HepG2 (cell line): ENCODE data around the gene MC1R. TPM values are rescaled to one million over a fixed set of nuclear protein-coding genes. Genes with fewer than 3 reads are reported as not detected.

Experiments
- ATAD3A ChIP-seq: sonication (generic); formaldehyde crosslinking; IDR thresholded peaks from 2 replicates; pipeline ENCODE4 v1.4.0; 2020; ENCODE audit warnings: missing genetic modification reagents
- ATF1 ChIP-seq: IDR thresholded peaks from 2 replicates; pipeline ENCODE4 v1.6.1; 2016; ENCODE audit warnings: mild to moderate bottlenecking, control low read depth
- FOXM1 ChIP-seq: sonication (generic); formaldehyde crosslinking; IDR thresholded peaks from 2 replicates; pipeline ENCODE4 v1.5.0; 2020; ENCODE audit warnings: missing genetic modification reagents
- HNRNPK ChIP-seq: fragments of 200-400 bp; formaldehyde crosslinking; IDR thresholded peaks from 2 replicates; pipeline ENCODE4 v1.6.1; 2018; ENCODE audit warnings: low read length, low read depth, moderate library complexity, mild to moderate bottlenecking; ENCODE audit not compliant: poor library complexity, severe bottlenecking
- HNRNPLL ChIP-seq: fragments of 200-400 bp; formaldehyde crosslinking; IDR thresholded peaks from 2 replicates; pipeline ENCODE4 v1.6.1; 2017; ENCODE audit warnings: mild to moderate bottlenecking, low read depth, low read length; ENCODE audit not compliant: poor library complexity, severe bottlenecking
- HOXA5 ChIP-seq: sonication (generic); formaldehyde crosslinking; IDR thresholded peaks from 2 replicates; pipeline ENCODE4 v1.4.0; 2020; ENCODE audit warnings: missing genetic modification reagents
- JARID2 ChIP-seq: sonication (generic); formaldehyde crosslinking; IDR thresholded peaks from 2 replicates; pipeline ENCODE4 v1.8.1; 2023; ENCODE audit warnings: missing genetic modification reagents, inconsistent platforms; ENCODE audit not compliant: insufficient replicate concordance
- JUN ChIP-seq: sonication (generic); formaldehyde crosslinking; IDR thresholded peaks from 2 replicates; pipeline ENCODE4 v1.4.0; 2020; ENCODE audit warnings: mild to moderate bottlenecking, missing genetic modification reagents
- TP53 ChIP-seq: sonication (generic); formaldehyde crosslinking; conservative IDR thresholded peaks from 2 replicates; pipeline ENCODE4 v1.4.0; 2020; ENCODE audit warnings: missing genetic modification reagents
- ZBTB7B ChIP-seq: sonication (generic); formaldehyde crosslinking; IDR thresholded peaks from 2 replicates; pipeline ENCODE4 v1.4.0; 2020; ENCODE audit warnings: missing genetic modification reagents
- polyA plus RNA-seq, 8 experiments: library from polyadenylated mRNA; depleted of rRNA in 3 of 8; stranded (reverse) in 7 of 8; unstranded in 1 of 8; fragments of >200 nt; fragmentation: Illumina TruSeq in 4 of 8; extraction: Trizol in 4 of 8; gene quantifications; 2 replicates each; pipeline versions ENCODE4 v1.2.1 to v1.2.3, GENCODE V29; 2011 to 2016; ENCODE audit warnings: low read depth in 4 of 8, missing spikeins in 1 of 8, mixed read lengths in 1 of 8; ENCODE audit not compliant: insufficient read depth in 1 of 8
- total RNA-seq, 5 experiments: library from RNA; depleted of rRNA; stranded (reverse); fragments of >200 nt; fragmentation: Illumina TruSeq; extraction: Trizol; gene quantifications; 2 replicates each; pipeline ENCODE4 v1.2.3, GENCODE V29; 2016; ENCODE audit warnings: low read depth in 1 of 5
- TF ChIP-seq, protein P1 (sequence below): sonication (generic); formaldehyde crosslinking; IDR thresholded peaks from 2 replicates; pipeline ENCODE4 v1.8.0; 2022; ENCODE audit warnings: missing genetic modification reagents, low read depth, mild to moderate bottlenecking, borderline replicate concordance
- TF ChIP-seq, protein P2 (sequence below): IDR thresholded peaks from 2 replicates; pipeline ENCODE4 v1.6.1; 2016; ENCODE audit warnings: missing compliant biosample characterization, missing genetic modification reagents, borderline replicate concordance
- TF ChIP-seq, protein P3 (sequence below): sonication (generic); formaldehyde crosslinking; conservative IDR thresholded peaks from 2 replicates; pipeline ENCODE4 v1.4.0; 2020; ENCODE audit warnings: missing genetic modification reagents
- TF ChIP-seq, protein P4 (sequence below): sonication (generic); formaldehyde crosslinking; IDR thresholded peaks from 2 replicates; pipeline ENCODE4 v1.4.0; 2020; ENCODE audit warnings: missing genetic modification reagents
- TF ChIP-seq, protein P5 (sequence below): sonication (generic); formaldehyde crosslinking; IDR thresholded peaks from 2 replicates; pipeline ENCODE4 v1.8.0; 2022; ENCODE audit warnings: mild to moderate bottlenecking, missing genetic modification reagents, moderate library complexity
- TF ChIP-seq, protein P6 (sequence below): sonication (generic); formaldehyde crosslinking; conservative IDR thresholded peaks from 2 replicates; pipeline ENCODE4 v1.8.0; 2022; ENCODE audit warnings: missing genetic modification reagents
- TF ChIP-seq, protein P7 (sequence below): sonication (generic); formaldehyde crosslinking; IDR thresholded peaks from 2 replicates; pipeline ENCODE4 v1.4.0; 2020; ENCODE audit warnings: low read depth, mild to moderate bottlenecking, missing genetic modification reagents

The MC1R gene
- total and polyA plus RNA-seq, 2 of the 13 experiments (the other 11 are each of a cell fraction or from before 2014, with no cell fraction given): 9.1 to 14.8 TPM

DNA sequence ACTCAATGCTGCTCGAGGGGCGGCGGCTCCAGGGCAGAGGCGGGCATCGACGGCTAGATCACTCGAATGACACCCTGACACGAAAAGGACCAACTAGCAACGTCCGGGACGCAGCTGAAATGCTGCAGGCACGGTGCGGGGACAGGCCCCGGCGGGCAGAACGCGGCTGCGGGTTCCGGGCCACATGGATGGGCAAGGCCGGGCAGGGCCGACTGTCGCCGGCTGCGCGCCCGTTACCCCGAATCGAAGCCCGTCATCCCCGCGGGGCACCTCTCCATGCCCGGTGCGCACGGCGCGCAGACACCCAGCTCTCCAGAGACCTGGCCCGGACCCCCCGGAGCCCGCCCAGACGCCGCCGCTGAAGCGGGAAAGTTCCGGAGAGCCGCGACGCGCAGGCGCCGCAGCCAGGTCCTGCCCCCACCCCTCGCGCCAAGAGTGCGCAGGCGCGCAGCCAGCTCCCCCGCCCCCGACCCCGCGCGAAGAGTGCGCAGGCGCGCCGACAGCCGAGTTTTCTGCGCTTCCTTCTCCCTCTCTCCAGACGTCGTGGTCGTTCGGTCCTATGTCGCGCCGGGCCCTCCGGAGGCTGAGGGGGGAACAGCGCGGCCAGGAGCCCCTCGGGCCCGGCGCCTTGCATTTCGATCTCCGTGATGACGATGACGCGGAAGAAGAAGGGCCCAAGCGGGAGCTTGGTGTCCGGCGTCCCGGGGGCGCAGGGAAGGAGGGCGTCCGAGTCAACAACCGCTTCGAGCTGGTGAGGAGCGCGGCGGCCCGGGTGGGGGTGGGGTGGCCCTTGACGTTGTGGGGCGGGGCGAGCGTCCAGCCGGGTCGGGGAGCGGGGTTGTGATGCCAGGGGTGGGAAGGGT, 45.3 kb upstream of the MC1R start, which contains the start of gene TCF25 (continued):
- TF ChIP-seq, protein P1, sequence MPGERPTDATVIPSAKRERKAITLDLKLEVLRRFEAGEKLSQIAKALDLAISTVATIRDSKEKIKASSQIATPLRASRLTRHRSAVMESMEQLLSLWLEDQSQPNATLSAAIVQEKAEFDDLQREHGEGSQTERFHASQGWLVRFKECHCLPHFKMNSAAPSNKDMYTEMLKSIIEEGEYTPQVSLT (CRISPR knock-in tag): peak; percentile 95; the same call in 1 of the 2 replicates
- TF ChIP-seq, protein P2, sequence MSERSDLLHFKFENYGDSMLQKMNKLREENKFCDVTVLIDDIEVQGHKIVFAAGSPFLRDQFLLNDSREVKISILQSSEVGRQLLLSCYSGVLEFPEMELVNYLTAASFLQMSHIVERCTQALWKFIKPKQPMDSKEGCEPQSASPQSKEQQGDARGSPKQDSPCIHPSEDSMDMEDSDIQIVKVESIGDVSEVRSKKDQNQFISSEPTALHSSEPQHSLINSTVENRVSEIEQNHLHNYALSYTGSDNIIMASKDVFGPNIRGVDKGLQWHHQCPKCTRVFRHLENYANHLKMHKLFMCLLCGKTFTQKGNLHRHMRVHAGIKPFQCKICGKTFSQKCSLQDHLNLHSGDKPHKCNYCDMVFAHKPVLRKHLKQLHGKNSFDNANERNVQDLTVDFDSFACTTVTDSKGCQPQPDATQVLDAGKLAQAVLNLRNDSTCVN: peak; percentile 62
- TF ChIP-seq ZBTB7B (peak; percentile 91; the same call in 1 of the 2 replicates), JARID2 (CRISPR knock-in tag) (no peak), HOXA5 (peak; percentile 91), JUN (CRISPR knock-in tag) (no peak; the same call in 1 of the 2 replicates), HNRNPK (no peak), TP53 (peak; percentile 59; the same call in 1 of the 2 replicates), FOXM1 (CRISPR knock-in tag) (peak; percentile 22; the same call in 1 of the 2 replicates), HNRNPLL (peak; percentile 72), ATAD3A (CRISPR knock-in tag) (no peak), ATF1 (CRISPR knock-in tag) (no peak)
- TF ChIP-seq, protein P3, sequence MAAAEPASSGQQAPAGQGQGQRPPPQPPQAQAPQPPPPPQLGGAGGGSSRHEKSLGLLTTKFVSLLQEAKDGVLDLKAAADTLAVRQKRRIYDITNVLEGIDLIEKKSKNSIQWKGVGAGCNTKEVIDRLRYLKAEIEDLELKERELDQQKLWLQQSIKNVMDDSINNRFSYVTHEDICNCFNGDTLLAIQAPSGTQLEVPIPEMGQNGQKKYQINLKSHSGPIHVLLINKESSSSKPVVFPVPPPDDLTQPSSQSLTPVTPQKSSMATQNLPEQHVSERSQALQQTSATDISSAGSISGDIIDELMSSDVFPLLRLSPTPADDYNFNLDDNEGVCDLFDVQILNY: peak; percentile 73; the same call in 1 of the 2 replicates
- TF ChIP-seq, protein P4, sequence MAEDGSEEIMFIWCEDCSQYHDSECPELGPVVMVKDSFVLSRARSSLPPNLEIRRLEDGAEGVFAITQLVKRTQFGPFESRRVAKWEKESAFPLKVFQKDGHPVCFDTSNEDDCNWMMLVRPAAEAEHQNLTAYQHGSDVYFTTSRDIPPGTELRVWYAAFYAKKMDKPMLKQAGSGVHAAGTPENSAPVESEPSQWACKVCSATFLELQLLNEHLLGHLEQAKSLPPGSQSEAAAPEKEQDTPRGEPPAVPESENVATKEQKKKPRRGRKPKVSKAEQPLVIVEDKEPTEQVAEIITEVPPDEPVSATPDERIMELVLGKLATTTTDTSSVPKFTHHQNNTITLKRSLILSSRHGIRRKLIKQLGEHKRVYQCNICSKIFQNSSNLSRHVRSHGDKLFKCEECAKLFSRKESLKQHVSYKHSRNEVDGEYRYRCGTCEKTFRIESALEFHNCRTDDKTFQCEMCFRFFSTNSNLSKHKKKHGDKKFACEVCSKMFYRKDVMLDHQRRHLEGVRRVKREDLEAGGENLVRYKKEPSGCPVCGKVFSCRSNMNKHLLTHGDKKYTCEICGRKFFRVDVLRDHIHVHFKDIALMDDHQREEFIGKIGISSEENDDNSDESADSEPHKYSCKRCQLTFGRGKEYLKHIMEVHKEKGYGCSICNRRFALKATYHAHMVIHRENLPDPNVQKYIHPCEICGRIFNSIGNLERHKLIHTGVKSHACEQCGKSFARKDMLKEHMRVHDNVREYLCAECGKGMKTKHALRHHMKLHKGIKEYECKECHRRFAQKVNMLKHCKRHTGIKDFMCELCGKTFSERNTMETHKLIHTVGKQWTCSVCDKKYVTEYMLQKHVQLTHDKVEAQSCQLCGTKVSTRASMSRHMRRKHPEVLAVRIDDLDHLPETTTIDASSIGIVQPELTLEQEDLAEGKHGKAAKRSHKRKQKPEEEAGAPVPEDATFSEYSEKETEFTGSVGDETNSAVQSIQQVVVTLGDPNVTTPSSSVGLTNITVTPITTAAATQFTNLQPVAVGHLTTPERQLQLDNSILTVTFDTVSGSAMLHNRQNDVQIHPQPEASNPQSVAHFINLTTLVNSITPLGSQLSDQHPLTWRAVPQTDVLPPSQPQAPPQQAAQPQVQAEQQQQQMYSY (CRISPR knock-in tag): peak; percentile 54; the same call in 1 of the 2 replicates
- TF ChIP-seq, protein P5, sequence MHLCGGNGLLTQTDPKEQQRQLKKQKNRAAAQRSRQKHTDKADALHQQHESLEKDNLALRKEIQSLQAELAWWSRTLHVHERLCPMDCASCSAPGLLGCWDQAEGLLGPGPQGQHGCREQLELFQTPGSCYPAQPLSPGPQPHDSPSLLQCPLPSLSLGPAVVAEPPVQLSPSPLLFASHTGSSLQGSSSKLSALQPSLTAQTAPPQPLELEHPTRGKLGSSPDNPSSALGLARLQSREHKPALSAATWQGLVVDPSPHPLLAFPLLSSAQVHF (CRISPR knock-in tag): peak; percentile 82
- TF ChIP-seq, protein P6, sequence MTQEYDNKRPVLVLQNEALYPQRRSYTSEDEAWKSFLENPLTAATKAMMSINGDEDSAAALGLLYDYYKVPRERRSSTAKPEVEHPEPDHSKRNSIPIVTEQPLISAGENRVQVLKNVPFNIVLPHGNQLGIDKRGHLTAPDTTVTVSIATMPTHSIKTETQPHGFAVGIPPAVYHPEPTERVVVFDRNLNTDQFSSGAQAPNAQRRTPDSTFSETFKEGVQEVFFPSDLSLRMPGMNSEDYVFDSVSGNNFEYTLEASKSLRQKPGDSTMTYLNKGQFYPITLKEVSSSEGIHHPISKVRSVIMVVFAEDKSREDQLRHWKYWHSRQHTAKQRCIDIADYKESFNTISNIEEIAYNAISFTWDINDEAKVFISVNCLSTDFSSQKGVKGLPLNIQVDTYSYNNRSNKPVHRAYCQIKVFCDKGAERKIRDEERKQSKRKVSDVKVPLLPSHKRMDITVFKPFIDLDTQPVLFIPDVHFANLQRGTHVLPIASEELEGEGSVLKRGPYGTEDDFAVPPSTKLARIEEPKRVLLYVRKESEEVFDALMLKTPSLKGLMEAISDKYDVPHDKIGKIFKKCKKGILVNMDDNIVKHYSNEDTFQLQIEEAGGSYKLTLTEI (CRISPR knock-in tag): no peak
- TF ChIP-seq, protein P7, sequence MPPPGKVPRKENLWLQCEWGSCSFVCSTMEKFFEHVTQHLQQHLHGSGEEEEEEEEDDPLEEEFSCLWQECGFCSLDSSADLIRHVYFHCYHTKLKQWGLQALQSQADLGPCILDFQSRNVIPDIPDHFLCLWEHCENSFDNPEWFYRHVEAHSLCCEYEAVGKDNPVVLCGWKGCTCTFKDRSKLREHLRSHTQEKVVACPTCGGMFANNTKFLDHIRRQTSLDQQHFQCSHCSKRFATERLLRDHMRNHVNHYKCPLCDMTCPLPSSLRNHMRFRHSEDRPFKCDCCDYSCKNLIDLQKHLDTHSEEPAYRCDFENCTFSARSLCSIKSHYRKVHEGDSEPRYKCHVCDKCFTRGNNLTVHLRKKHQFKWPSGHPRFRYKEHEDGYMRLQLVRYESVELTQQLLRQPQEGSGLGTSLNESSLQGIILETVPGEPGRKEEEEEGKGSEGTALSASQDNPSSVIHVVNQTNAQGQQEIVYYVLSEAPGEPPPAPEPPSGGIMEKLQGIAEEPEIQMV (CRISPR knock-in tag): peak; percentile 46
